Stimulated activated CD8-positive, alpha-beta memory T cell treated with anti-CD3 and anti-CD28 coated beads, Interleukin-12 subunit alpha, Interleukin-12 subunit beta, amount 100 ng/mL, for 24 hours (primary cell): ENCODE data around the gene PDZD4.

ENCODE experiments used
- DNase-seq: peaks from one replicate; pipeline ENCODE4 v3.0.0-alpha.2; 2020; ENCODE audit errors: extremely low read depth

Gene PDZD4, protein sequence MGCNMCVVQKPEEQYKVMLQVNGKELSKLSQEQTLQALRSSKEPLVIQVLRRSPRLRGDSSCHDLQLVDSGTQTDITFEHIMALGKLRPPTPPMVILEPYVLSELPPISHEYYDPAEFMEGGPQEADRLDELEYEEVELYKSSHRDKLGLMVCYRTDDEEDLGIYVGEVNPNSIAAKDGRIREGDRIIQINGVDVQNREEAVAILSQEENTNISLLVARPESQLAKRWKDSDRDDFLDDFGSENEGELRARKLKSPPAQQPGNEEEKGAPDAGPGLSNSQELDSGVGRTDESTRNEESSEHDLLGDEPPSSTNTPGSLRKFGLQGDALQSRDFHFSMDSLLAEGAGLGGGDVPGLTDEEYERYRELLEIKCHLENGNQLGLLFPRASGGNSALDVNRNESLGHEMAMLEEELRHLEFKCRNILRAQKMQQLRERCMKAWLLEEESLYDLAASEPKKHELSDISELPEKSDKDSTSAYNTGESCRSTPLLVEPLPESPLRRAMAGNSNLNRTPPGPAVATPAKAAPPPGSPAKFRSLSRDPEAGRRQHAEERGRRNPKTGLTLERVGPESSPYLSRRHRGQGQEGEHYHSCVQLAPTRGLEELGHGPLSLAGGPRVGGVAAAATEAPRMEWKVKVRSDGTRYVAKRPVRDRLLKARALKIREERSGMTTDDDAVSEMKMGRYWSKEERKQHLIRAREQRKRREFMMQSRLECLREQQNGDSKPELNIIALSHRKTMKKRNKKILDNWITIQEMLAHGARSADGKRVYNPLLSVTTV

DNA sequence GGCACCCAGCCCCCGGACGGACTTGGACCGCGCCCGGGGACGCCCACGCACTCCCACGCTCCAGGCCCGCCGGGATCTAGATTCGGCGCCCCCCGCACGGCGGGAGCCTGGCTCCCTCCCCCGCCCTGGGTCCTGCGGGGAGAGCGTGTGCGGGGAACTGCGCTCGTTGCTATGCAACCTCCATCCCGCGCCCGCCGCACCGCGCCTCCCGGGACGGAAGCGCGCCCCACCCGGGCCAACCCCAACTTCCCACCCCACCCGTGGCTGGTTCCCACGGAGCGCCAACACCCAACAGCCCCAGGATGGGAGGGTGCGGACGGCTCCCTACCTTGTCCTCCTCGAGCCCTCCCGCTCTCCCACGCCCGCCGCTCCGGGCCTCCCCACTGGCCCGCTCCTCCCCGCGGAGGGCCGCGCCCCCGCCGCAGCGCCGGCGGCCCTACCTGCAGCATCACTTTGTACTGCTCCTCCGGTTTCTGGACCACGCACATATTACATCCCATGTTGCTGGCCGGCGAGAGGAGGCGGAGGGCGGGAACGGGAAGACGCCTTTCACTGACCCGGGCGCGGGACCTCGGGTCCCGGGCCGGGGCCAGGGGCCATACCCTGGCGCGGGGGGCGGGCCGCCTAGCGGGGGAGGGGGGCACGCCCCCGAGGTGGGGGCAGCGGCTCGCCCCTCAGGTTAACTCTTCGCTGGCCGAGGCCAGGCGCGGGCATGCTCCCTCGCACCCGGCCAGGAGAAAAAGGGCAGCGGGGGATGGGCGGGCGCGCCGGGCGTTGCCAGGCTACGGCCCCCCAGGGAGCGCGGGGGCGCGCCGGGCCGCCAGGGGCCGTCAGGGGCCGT, at the start of gene PDZD4:
TSS of gene PDZD4 (minus strand) at position 746 of the 841 bp plus-strand sequence. CDS start at position 500, 246 bp downstream.
- no peak for DNase-seq

GRCh38 chrX:153879741-153880439, 49.5 kb upstream of the PDZD4 start:
- DNase-seq = no peak

- no peak for DNase-seq
These were observed 48.8 kb upstream of the PDZD4 start for GRCh38 chrX:153878969-153879653.

- no peak for DNase-seq
These were observed 48.0 kb upstream of the PDZD4 start for GRCh38 chrX:153878345-153878744.

DNA sequence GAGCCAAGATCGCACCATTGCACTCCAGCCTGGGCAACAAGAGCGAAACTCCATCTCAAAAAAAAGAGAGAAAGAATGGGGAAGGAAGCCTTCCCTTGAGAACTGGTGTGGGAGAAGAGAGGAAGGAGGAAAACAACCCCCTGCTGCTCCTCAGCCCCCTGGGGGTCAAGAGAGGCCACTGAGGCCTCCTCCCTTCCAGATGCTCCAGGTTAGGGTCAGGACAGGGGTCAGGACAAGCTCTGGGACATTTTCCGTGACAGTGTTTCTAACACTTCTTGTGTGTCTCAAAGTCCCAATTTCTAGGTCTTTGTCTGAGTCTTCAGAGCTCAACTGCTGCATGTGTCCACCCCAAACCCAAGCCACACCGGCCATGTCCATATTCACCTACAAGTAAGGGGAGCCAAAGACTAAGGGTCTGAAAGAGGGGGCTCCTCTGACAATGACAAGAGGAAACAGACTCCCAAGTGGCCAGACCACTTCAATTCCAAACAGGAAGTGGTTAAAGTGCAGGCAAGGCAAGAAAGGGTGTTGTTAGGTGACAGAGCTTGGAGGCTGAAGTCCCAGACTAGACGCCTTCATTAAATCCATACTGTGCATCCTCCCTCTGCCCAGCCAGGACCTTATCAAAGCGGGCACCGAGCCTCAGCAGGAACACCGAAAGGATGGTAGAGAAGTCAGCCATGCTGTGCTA, 47.4 kb upstream of the PDZD4 start:
- no peak for DNase-seq

GRCh38 chrX:153876112-153876491, 45.8 kb upstream of the PDZD4 start:
- DNase-seq = no peak

DNA sequence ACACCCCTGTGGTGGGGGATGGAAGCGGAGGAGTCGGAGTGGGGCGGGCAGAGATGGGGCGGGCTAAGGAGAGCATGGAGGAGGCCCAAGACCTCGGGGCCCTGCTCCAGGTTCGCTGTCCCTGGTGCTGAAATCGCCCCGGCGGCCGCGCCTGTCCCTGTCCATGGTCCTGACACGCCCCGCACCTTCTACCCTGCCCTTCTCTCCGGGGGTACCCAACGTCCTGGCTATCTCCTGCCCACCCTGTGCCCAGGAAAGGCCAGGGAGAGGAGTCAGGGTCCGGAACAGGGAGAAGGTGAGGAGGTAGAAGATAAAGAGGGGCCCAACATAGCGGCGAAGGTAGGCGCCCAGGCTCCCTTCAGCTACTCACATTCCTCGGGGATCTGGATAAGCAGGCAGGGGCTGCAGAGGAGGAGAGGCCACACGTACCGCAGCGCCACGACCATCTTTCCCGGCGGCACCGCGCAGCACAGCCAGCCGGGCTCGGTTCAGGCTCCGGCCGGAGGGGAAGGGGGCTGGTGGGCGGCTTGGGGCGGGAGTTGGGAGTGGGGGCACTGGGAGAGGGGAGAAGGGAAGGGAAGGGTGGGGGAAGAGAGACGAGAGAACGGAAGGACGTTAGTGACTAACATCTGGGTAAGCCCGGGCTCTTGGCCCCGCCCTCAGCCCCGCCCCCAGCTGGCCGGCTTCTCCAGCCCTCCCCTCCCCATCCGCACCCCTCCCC, 45.2 kb upstream of the PDZD4 start:
- DNase-seq = no peak

GRCh38 chrX:153874366-153875125, 44.2 kb upstream of the PDZD4 start:
- DNase-seq = no peak

DNA sequence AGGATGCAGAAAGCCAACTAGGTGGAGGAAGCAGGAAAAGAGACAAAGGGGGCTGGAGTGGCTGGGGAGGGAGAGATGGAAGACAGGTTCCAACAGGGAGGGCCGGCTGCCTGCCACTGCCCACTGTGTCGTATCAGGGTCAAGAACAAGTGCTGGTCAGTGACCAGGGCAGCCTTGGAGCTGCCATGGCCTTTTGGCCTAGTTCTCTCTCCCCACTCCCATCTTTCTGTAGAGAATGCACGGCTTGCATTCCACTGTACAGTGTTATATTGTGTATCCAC, 43.7 kb upstream of the PDZD4 start:
- DNase-seq = no peak

- no peak for DNase-seq
These were observed 43.1 kb upstream of the PDZD4 start for GRCh38 chrX:153873282-153874084.

DNA sequence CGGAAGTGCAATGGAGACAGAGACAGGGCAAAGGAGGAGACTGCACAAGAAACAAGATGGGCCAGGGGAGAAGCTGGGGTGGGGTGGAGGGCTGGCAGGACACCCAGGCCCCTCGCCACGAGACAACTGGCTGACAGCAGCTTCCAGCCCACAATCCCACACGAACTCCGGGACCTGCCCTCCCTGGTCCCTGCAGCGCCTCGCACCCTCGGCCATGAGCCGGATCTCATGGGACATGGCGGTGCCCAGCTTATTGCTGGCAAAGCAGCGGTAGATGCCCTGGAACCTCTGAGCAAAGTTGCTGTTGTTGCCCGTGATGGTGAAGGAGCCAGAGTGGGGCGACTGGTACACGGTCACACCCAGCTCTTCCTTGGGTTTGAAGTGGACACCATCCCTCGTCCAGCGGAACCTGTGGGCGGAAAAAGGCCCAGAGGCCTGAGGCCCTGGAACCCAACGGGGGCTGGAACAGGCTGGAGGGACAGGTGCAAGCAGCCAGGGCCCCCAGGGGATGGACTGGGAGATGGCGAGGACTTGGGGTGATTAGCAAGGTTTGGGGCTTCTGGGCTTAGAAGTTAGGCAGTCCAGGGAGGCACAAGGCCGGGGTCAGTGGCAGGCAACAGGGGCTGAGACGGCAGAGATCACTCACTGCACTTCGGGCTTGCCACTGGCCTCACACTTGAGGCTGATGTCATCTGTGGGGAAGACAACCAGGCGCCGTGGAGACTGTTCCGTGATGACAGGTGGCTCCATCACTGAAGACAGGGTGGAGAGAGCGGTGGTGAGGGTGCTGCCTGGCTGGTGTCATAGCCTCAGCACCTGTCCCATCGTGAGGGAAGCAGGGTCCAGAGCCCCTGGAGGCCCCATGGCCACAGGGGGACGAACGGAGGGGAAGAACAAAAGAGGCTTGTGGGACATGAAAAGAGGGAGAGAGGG, 41.9 kb upstream of the PDZD4 start:
- DNase-seq = no peak

DNA sequence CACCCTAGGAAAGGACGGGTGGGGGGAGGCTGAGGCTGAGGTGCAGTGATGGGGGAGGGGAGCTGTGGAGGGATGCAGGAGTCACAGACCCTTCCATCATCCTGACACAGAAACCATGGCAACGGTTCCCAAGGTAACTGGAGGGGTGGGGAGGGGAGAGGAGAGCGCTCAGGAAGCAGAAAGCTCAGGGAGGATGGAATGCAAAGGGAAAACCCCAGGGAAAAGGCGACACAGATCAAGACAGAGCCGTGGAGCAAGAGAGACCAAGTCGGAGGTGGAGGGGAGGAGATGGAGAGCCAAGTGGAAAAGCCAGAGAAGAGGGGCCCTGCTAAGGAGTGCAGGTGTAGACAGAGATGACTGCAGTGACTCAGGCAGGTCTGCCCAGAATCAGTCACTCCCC, 41.1 kb upstream of the PDZD4 start:
- no peak for DNase-seq

DNA sequence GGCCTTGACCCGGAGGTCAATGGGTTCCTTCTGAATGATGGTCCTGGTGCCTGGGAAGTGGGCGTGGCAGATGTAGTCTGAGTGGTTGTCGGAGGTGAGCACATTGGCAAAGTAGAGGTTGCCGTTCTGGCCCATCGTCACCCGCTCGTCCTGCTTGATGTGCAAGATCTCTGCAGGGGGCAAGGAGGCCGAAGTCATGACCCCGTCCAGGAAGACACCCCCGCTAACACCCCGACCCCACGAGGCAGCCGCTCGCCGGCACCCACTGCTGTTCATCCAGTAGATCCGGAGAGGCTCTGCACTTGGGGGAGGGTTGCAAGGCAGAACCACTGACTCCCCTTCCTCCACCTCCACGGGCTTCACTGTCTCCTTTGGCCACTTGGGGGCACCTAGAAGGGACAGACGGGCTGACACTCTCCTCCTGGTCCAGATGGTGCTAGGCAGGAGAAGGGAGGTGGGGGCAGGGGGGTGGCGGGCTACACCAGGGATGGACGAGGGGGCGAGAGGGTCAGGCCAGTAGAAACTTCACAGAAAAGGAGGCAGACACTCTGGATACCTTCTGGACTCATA, 40.5 kb upstream of the PDZD4 start:
- DNase-seq = no peak

DNA sequence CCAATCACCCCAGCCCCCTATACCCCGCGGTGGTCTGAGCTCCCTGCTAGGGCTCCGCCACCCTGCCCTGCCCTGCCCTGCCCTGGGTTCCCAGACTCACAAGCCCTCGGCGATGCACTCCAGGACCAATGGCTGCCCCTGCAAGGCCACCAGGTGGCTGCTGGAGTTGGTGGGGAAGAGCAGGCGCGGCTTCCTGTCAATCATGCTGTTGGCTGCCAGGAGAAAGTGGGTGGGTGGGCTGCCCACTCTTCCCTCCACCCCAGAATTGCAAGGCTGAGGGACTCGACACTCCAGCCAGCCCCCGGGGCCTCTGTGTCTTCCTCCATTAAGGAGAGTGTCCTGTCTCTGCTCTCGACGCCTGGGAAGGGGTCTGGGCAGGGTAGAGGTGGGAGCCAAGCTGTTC, 39.9 kb upstream of the PDZD4 start:
- no peak for DNase-seq

DNA sequence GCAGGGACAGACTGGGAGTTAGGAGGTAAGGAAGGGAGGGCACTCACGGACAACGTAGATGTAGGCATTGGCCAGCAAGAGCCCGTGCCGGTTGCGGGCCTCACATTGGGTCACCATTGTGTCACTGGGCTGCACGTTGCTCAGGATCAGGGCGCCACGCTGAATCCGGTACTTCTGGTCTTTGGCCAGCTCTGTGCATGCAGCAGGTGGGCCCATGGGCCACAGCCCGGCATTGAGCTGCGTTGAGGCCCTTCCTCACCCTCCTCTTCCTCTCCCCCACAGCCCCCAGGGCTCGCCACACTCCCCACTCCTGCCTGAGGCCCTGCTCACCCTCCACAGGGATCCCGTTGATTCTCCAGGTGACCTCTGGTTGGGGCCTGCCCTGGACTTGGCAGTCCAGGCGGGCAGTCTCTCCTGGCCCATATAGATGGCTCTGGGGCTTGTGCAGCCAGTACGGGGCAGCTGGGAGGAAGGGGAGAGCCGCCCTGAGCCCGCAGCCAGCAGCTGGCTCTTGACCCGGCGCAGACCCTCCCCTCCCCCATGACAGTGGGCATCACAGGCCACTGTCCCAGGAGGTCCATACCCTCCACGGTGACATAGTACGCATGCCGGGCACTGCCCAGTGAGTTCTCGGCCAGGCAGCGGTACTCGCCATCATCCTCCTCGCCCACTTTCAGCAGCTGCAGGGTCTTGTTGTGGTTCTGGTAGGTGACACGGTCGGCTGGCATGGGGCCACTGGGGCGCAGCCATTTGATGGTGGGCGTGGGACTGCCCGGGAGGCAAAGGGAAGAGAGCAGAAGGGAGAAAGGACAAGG, 39.3 kb upstream of the PDZD4 start:
- no peak for DNase-seq
